ENCODE results near the gene EPOP. TPM values are rescaled to one million over a fixed set of nuclear protein-coding genes. Genes with fewer than 3 reads are reported as not detected.

The EPOP gene
- total RNA-seq, 1 donor from 2014 or later, result 2.0 TPM

DNA sequence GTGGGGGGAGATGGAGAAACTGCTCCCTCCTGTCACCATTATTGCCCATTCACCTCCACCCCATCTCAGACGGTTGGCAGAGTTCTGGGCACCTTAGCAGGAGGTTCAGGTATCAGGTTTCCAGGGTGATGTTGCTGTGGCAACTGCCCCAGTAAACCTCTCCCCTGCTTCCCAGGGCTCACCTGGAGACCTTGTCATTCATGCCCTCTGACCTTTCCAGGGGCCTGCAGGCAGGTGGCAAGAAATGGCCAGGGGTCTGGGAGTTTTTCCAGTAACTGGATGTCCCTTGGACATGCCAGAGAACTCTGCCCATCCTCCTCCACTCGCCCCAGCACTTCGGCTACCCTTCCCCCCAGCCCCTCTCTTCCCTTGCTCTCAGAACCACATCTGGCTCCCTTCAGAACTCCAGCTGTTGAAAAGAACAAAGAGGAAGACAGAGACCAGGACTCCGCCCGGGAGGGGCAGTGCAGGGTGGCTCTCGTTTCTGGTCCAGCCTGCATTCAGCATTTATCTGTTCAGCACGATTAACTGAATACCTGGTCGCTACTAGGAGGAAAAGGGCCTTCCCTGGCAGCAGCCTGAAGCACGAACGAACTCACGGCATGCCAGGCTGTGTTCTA, 38.8 kb upstream of the EPOP start:
- Mint-ChIP-seq H3K36me3 (ENCODE audit: unreplicated experiment) (no peaks in the 10 kb centered on the region), H3K9me3 (ENCODE audit: unreplicated experiment) (peaks cover 9% of the 10 kb centered on the region), H3K4me1 (ENCODE audit: low read depth, unreplicated experiment) (peaks cover 5% of the 10 kb centered on the region), H3K4me3 (ENCODE audit: unreplicated experiment) (no peak overlapping the region), H3K27ac (ENCODE audit: unreplicated experiment) (no peak overlapping the region), H3K27me3 (ENCODE audit: unreplicated experiment) (peaks cover 7% of the 10 kb centered on the region)
- TF ChIP-seq, protein P1, sequence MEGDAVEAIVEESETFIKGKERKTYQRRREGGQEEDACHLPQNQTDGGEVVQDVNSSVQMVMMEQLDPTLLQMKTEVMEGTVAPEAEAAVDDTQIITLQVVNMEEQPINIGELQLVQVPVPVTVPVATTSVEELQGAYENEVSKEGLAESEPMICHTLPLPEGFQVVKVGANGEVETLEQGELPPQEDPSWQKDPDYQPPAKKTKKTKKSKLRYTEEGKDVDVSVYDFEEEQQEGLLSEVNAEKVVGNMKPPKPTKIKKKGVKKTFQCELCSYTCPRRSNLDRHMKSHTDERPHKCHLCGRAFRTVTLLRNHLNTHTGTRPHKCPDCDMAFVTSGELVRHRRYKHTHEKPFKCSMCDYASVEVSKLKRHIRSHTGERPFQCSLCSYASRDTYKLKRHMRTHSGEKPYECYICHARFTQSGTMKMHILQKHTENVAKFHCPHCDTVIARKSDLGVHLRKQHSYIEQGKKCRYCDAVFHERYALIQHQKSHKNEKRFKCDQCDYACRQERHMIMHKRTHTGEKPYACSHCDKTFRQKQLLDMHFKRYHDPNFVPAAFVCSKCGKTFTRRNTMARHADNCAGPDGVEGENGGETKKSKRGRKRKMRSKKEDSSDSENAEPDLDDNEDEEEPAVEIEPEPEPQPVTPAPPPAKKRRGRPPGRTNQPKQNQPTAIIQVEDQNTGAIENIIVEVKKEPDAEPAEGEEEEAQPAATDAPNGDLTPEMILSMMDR (IDR thresholded peaks at IDR 0.05; ENCODE audit: partially characterized antibody, unreplicated experiment), result no peak
- DNase-seq, result no peak

DNA sequence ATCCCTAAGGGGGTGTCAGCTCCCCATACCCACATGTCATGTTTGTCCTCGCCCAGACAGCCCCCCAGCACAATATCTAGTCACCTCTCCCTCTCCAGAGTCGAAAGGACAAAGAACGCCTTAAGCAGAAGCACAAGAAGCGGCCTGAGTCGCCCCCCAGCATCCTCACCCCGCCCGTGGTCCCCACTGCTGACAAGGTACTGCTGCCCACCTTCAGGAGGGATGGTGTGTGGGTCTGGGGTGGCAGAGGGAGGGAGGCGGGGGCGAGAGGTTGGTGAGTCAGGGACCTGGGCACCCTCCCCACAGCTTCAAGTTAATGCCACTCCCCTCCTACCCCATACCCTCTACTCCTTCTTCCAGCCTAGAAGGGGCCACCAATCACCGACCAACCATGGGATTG, 37.8 kb upstream of the EPOP start:
- H3K27ac Mint-ChIP-seq (ENCODE audit: unreplicated experiment), result no peak overlapping the region
- H3K4me3 Mint-ChIP-seq (ENCODE audit: unreplicated experiment), result no peak overlapping the region
- no peaks in the 10 kb centered on the region for H3K36me3 Mint-ChIP-seq (ENCODE audit: unreplicated experiment)
- peaks cover 5% of the 10 kb centered on the region for H3K4me1 Mint-ChIP-seq (ENCODE audit: low read depth, unreplicated experiment)
- peaks cover 9% of the 10 kb centered on the region for H3K9me3 Mint-ChIP-seq (ENCODE audit: unreplicated experiment)
- TF ChIP-seq, protein P1 (IDR thresholded peaks at IDR 0.05; ENCODE audit: partially characterized antibody, unreplicated experiment), result no peak
- H3K27me3 Mint-ChIP-seq (ENCODE audit: unreplicated experiment), result peaks cover 7% of the 10 kb centered on the region
- DNase-seq, result no peak

DNA sequence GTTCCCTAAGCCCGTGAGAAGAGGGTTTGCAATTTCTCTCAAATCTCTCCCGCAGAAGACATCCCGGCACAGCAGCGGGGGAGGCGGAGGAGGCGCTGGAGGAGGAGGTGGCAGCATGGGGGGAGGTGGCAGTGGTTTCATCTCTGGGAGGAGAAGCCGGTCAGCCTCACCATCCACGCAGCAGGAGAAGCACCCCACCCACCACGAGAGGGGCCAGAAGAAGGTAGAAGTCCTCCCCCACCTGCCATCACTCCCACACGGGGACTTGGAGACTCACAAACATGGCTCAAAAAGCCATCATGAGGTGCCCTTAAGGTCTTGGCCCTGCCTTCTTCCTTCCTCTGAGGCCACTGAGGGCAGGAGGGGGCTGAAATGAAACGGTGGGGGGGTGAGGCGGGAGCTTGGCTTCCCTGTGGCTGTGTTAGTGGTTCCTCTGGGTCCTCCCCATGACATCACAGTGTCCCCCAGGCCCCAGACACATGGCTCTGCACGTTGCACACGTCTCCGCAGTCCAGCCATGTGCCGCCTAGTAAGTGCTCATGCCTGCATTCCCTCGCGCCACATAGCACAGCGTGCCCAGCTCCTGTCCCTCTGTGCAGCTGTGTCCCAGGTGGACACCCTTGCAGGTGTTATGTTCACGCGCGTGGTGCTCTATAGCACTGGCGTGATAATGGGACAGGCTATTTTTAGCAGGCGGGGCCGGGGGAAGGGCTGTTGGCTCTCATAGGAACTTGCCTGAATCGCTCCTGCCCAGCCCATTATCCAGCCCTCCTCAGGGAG, 37.2 kb upstream of the EPOP start:
- no peaks in the 10 kb centered on the region for H3K36me3 Mint-ChIP-seq (ENCODE audit: unreplicated experiment)
- peaks cover 5% of the 10 kb centered on the region for H3K4me1 Mint-ChIP-seq (ENCODE audit: low read depth, unreplicated experiment)
- no peak for DNase-seq
- no peak overlapping the region for H3K4me3 Mint-ChIP-seq (ENCODE audit: unreplicated experiment)
- TF ChIP-seq, protein P1 (IDR thresholded peaks at IDR 0.05; ENCODE audit: partially characterized antibody, unreplicated experiment), result no peak
- H3K27ac Mint-ChIP-seq (ENCODE audit: unreplicated experiment), result no peak overlapping the region
- H3K9me3 Mint-ChIP-seq (ENCODE audit: unreplicated experiment), result peaks cover 15% of the 10 kb centered on the region
- peaks cover 7% of the 10 kb centered on the region for H3K27me3 Mint-ChIP-seq (ENCODE audit: unreplicated experiment)

DNA sequence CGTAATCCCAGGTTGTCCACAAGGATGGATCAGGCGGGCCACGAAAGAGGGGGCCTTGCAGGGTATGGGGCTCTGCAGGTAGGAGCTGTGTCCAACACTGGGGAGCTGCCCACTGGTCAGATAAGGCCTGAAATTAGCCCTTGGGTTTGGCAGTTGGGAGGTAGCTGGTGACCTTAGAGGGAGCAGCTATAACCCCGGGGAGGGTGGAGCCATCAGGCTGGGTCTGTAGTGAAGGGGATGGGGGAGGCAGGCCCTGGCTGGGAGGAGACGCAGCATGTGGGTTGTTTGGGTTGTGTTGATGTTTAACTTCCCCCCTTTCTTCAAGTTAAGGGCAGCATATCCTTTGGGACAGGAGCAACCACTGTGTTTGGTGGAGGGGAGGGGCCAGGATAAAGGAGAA, 36.2 kb upstream of the EPOP start:
- DNase-seq, result no peak
- no peaks in the 10 kb centered on the region for H3K36me3 Mint-ChIP-seq (ENCODE audit: unreplicated experiment)
- no peak overlapping the region for H3K4me3 Mint-ChIP-seq (ENCODE audit: unreplicated experiment)
- H3K27ac Mint-ChIP-seq (ENCODE audit: unreplicated experiment), result no peak overlapping the region
- H3K27me3 Mint-ChIP-seq (ENCODE audit: unreplicated experiment), result peaks cover 12% of the 10 kb centered on the region
- TF ChIP-seq, protein P1 (IDR thresholded peaks at IDR 0.05; ENCODE audit: partially characterized antibody, unreplicated experiment), result no peak
- peaks cover 15% of the 10 kb centered on the region for H3K9me3 Mint-ChIP-seq (ENCODE audit: unreplicated experiment)
- peaks cover 9% of the 10 kb centered on the region for H3K4me1 Mint-ChIP-seq (ENCODE audit: low read depth, unreplicated experiment)

DNA sequence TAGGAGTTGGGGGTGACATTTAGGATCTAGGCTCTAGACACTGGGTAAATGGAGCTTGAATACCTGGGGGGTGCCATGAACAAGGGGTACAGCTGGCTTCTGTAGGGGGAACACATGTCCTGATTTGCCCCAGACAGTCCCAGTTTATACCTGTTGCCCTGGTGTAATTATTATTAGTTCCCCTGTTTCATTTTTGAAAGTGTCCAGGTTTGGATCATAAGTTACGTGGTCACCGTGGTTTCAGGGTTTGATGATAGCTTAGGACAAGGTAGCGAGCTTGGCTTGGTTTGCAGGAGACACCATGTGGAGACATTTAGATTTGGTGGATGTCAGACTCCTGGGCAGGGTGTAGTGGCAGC, 35.8 kb upstream of the EPOP start:
- Mint-ChIP-seq H3K36me3 (ENCODE audit: unreplicated experiment) (no peaks in the 10 kb centered on the region), H3K9me3 (ENCODE audit: unreplicated experiment) (peaks cover 15% of the 10 kb centered on the region), H3K4me3 (ENCODE audit: unreplicated experiment) (no peak overlapping the region), H3K4me1 (ENCODE audit: low read depth, unreplicated experiment) (peaks cover 9% of the 10 kb centered on the region), H3K27ac (ENCODE audit: unreplicated experiment) (no peak overlapping the region), H3K27me3 (ENCODE audit: unreplicated experiment) (peaks cover 10% of the 10 kb centered on the region)
- TF ChIP-seq, protein P1 (IDR thresholded peaks at IDR 0.05; ENCODE audit: partially characterized antibody, unreplicated experiment), result no peak
- no peak for DNase-seq

Measured in glutamatergic neuron (in vitro differentiated cells).